K562 (cell line): ENCODE measurements around the gene CXCL5. TPM values are rescaled to one million over a fixed set of nuclear protein-coding genes. Genes with fewer than 3 reads are reported as not detected.

Experiments used
- ATAC-seq: fragments of 200-7000 bp; cut with Tn5 transposase; 3 replicates; pipeline ENCODE4 v1.9.1; 2020; ENCODE audit warnings: moderate library complexity
- BruUV-seq: library from RNA; stranded (reverse); fragments of 400-500 nt; replicated peaks from 2 replicates; lab custom pipeline; 2021; lab: Mats Ljungman, UMichigan
- CTCF ChIA-PET: fragments of 300-600 bp; formaldehyde crosslinking; extraction: SDS; loops from one replicate; lab custom pipeline; 2021; ENCODE audit warnings: low intra/inter-chr PET ratio; lab: Yijun Ruan, JAX
- POLR2A ChIA-PET: fragments of 300-600, 350-650 bp; sonication (Branson Sonifier 250); formaldehyde crosslinking; extraction: SDS; loops from one replicate; lab custom pipeline; 2021; ENCODE audit warnings: antibody characterized with exemption, inconsistent platforms; lab: Yijun Ruan, JAX
- DNase-seq, 4 experiments: peaks; one replicate each; pipeline versions ENCODE4 v3.0.0 to v3.0.0-alpha.2; 2011 to 2018; ENCODE audit warnings: low spot score in 3 of 4, mixed read lengths in 3 of 4; ENCODE audit errors: extremely low read depth in 1 of 4
- FAIRE-seq: peaks from 2 replicates; lab custom pipeline; 2011; peaks lifted over from hg19 to GRCh38; lab: Jason Lieb, UNC
- H2AFZ ChIP-seq: 2 replicates; pipeline ENCODE4 v1.6.0; 2011; ENCODE audit warnings: low read depth, low read length, control low read depth, inconsistent platforms
- H3K27ac ChIP-seq: fragments of 200-600 bp; 3 replicates; pipeline ENCODE4 v1.8.0; 2011; ENCODE audit warnings: low read depth, mild to moderate bottlenecking, control low read depth, inconsistent platforms, low read length, moderate library complexity, mixed read lengths; ENCODE audit errors: extremely low read depth
- H3K27me3 ChIP-seq, 2 experiments: fragments of 300-600 bp in 1 of 2; 2 replicates in 1 of 2; 3 replicates in 1 of 2; pipeline versions ENCODE4 v1.6.0 to v1.8.0; 2011; ENCODE audit warnings: inconsistent platforms in 2 of 2, low read length in 2 of 2, mild to moderate bottlenecking in 1 of 2, mixed read lengths in 1 of 2, moderate library complexity in 1 of 2; ENCODE audit not compliant: control insufficient read depth in 2 of 2, insufficient read depth in 2 of 2
- H3K36me3 ChIP-seq: fragments of 300-600 bp; 3 replicates; pipeline ENCODE4 v1.8.0; 2011; ENCODE audit warnings: mild to moderate bottlenecking, low read length, inconsistent platforms; ENCODE audit not compliant: control insufficient read depth, insufficient read depth
- H3K4me1 ChIP-seq, 2 experiments: fragments of 200-600 bp in 1 of 2; replicated peaks in 1 of 2; 2 replicates in 1 of 2; 3 replicates in 1 of 2; pipeline versions ENCODE4 v1.5.1 to v1.8.0; 2011; ENCODE audit warnings: inconsistent platforms in 2 of 2, low read length in 2 of 2, mild to moderate bottlenecking in 1 of 2, mixed read lengths in 1 of 2, moderate library complexity in 1 of 2; ENCODE audit not compliant: control insufficient read depth in 2 of 2, insufficient read depth in 2 of 2
- H3K4me2 ChIP-seq: 2 replicates; pipeline ENCODE4 v1.6.1; 2011; ENCODE audit warnings: low read length, control low read depth, inconsistent platforms, mixed read lengths; ENCODE audit not compliant: insufficient read depth
- H3K4me3 ChIP-seq: fragments of 200-600 bp; sonication (generic), shearing (Covaris generic); 2 replicates; pipeline ENCODE4 v1.5.1; 2016; ENCODE audit warnings: control low read depth, inconsistent platforms
- H3K79me2 ChIP-seq: fragments of 200-600 bp; 3 replicates; pipeline ENCODE4 v1.8.0; 2011; ENCODE audit warnings: low read length, inconsistent platforms; ENCODE audit not compliant: control insufficient read depth, insufficient read depth
- H3K9ac ChIP-seq, 2 experiments: 2 replicates each; pipeline versions ENCODE4 v1.6.0 to v1.6.1; 2011; ENCODE audit warnings: low read depth in 2 of 2, low read length in 2 of 2, control low read depth in 1 of 2, inconsistent platforms in 1 of 2, mild to moderate bottlenecking in 1 of 2, mixed read lengths in 1 of 2; ENCODE audit not compliant: insufficient read depth in 1 of 2
- H3K9me1 ChIP-seq: one replicate; pipeline ENCODE4 v1.6.0; 2011; ENCODE audit warnings: inconsistent platforms, mild to moderate bottlenecking, low read length, moderate library complexity; ENCODE audit not compliant: control insufficient read depth, insufficient read depth
- H3K9me3 ChIP-seq: replicated peaks from 2 replicates; pipeline ENCODE4 v1.5.1; 2011; ENCODE audit warnings: low read depth, low read length, inconsistent platforms; ENCODE audit not compliant: control insufficient read depth, insufficient read depth
- H4K20me1 ChIP-seq: replicated peaks from 2 replicates; pipeline ENCODE4 v1.6.1; 2011; ENCODE audit warnings: low read length, inconsistent platforms, mixed read lengths; ENCODE audit not compliant: control insufficient read depth, insufficient read depth
- CC2D1A ChIP-seq: fragments of 450-650 bp; IDR thresholded peaks from 2 replicates; pipeline ENCODE4 v1.6.1; 2017; ENCODE audit warnings: mild to moderate bottlenecking
- CREM ChIP-seq: IDR thresholded peaks from 2 replicates; pipeline ENCODE4 v1.6.1; 2014; ENCODE audit warnings: antibody characterized with exemption, low read depth
- DPF2 ChIP-seq: fragments of 450-650 bp; IDR thresholded peaks from 2 replicates; pipeline ENCODE4 v1.6.1; 2016
- EGR1 ChIP-seq: fragments of 450-650 bp; conservative IDR thresholded peaks from 2 replicates; pipeline ENCODE4 v1.6.1; 2017; ENCODE audit warnings: mild to moderate bottlenecking
- ETV6 ChIP-seq, 3 experiments: fragments of 150-350 bp in 1 of 3; sonication (generic) in 1 of 3; formaldehyde crosslinking in 1 of 3; IDR thresholded peaks; 2 replicates each; pipeline versions ENCODE4 v1.6.1 to v1.8.0; 2014 to 2022; ENCODE audit warnings: borderline replicate concordance in 2 of 3, low read depth in 2 of 3, antibody characterized with exemption in 1 of 3, low read length in 1 of 3, mild to moderate bottlenecking in 1 of 3, missing genetic modification reagents in 1 of 3
- GABPB1 ChIP-seq: sonication (generic); formaldehyde crosslinking; IDR thresholded peaks from 2 replicates; pipeline ENCODE4 v1.8.0; 2022; ENCODE audit warnings: mild to moderate bottlenecking, missing genetic modification reagents
- GATAD2B ChIP-seq: fragments of 450-650 bp; IDR thresholded peaks from 2 replicates; pipeline ENCODE4 v1.6.1; 2017; ENCODE audit warnings: mild to moderate bottlenecking, borderline replicate concordance
- MIER1 ChIP-seq: fragments of 450-650 bp; IDR thresholded peaks from 2 replicates; pipeline ENCODE4 v1.6.1; 2016; ENCODE audit warnings: antibody characterized with exemption, mild to moderate bottlenecking, low read depth
- NCOR1 ChIP-seq: fragments of 450-650 bp; IDR thresholded peaks from 2 replicates; pipeline ENCODE4 v1.6.1; 2016; ENCODE audit warnings: mild to moderate bottlenecking, moderate library complexity
- POLR2B ChIP-seq: fragments of 450-650 bp; IDR thresholded peaks from 2 replicates; pipeline ENCODE4 v1.6.1; 2018; ENCODE audit warnings: low read depth; ENCODE audit not compliant: partially characterized antibody
- POLR2G ChIP-seq: fragments of 200-400 bp; formaldehyde crosslinking; IDR thresholded peaks from 2 replicates; pipeline ENCODE4 v1.6.1; 2017; ENCODE audit warnings: low read depth, mild to moderate bottlenecking, antibody characterized with exemption, low read length, moderate library complexity
- PTRF ChIP-seq: fragments of 450-650 bp; IDR thresholded peaks from 2 replicates; pipeline ENCODE4 v1.6.1; 2016; ENCODE audit warnings: mild to moderate bottlenecking, missing genetic modification characterization, missing compliant biosample characterization
- SAFB ChIP-seq: fragments of 200-400 bp; formaldehyde crosslinking; IDR thresholded peaks from 2 replicates; pipeline ENCODE4 v1.6.1; 2017; ENCODE audit warnings: low read depth, low read length, borderline replicate concordance
- SIN3B ChIP-seq: fragments of 450-650 bp; IDR thresholded peaks from 2 replicates; pipeline ENCODE4 v1.6.1; 2017; ENCODE audit warnings: low read depth, mild to moderate bottlenecking, moderate library complexity
- SMAD4 ChIP-seq: fragments of 250-450 bp; sonication (Bioruptor Pico); conservative IDR thresholded peaks from 2 replicates; pipeline ENCODE4 v1.8.0; 2021; ENCODE audit warnings: inconsistent platforms, mild to moderate bottlenecking, moderate library complexity
- XRCC3 ChIP-seq: fragments of 450-650 bp; IDR thresholded peaks from 2 replicates; pipeline ENCODE4 v1.6.1; 2017; ENCODE audit warnings: mild to moderate bottlenecking, moderate library complexity
- YY1 ChIP-seq, 3 experiments: IDR thresholded peaks; 2 replicates each; pipeline ENCODE4 v1.6.1; 2011; ENCODE audit warnings: low read length in 2 of 3, mild to moderate bottlenecking in 2 of 3, moderate library complexity in 2 of 3, borderline replicate concordance in 1 of 3, control low read depth in 1 of 3, low read depth in 1 of 3; ENCODE audit not compliant: insufficient read depth in 3 of 3, insufficient replicate concordance in 2 of 3, control insufficient read depth in 1 of 3, insufficient read length in 1 of 3; ENCODE audit errors: extremely low read depth in 1 of 3
- ZNF140 ChIP-seq: fragments of 250-450 bp; sonication (Bioruptor Pico); IDR thresholded peaks from 2 replicates; pipeline ENCODE4 v1.8.0; 2021; ENCODE audit warnings: moderate library complexity, mild to moderate bottlenecking, inconsistent platforms
- ZNF146 ChIP-seq: IDR thresholded peaks from one replicate; pipeline ENCODE4 v1.6.1; 2018; ENCODE audit warnings: missing compliant biosample characterization; ENCODE audit not compliant: unreplicated experiment
- WGBS: fragments of 100-300 bp; shearing (Covaris generic); methylation state at CpG from one replicate; pipeline ENCODE4 v1.1.6; 2016; ENCODE audit warnings: low coverage, mixed read lengths; ENCODE audit not compliant: insufficient coverage; ENCODE audit errors: missing lambda C conversion rate; 5-methylcytosine and 5-hydroxymethylcytosine counted together
- in situ Hi-C: fragments of 300-500 bp; cut with MboI; formaldehyde crosslinking; loops from 4 replicates; pipeline ENCODE4 v1.15.0; 2018; ENCODE audit warnings: inconsistent platforms, mixed read lengths
- intact Hi-C: fragments of 100-400 bp; cut with micrococcal nuclease; formaldehyde crosslinking; loops from 2 replicates; pipeline ENCODE4 v1.14.2; 2022
- polyA plus RNA-seq, 8 experiments: library from polyadenylated mRNA; depleted of rRNA in 4 of 8; stranded (reverse) in 5 of 8; unstranded in 3 of 8; fragments of >200 nt; fragmentation: Nextera tagmentation in 2 of 8; fragmentation: Illumina TruSeq in 1 of 8; extraction: Ambion mirVana in 2 of 8; extraction: Trizol in 1 of 8; gene quantifications; 2 replicates each; pipeline versions ENCODE4 v1.2.1 to v1.2.3, GENCODE V29; 2011 to 2014; ENCODE audit warnings: inconsistent platforms in 1 of 8, missing spikeins in 1 of 8
- total RNA-seq, 7 experiments: library from RNA; depleted of rRNA in 6 of 7; stranded (reverse); fragments of >200 nt in 6 of 7; fragmentation: Illumina TruSeq in 2 of 7; extraction: Trizol in 2 of 7; gene quantifications; 2 replicates each; pipeline versions ENCODE4 v1.2.1 to v1.2.3, GENCODE V29; 2011 to 2021; ENCODE audit warnings: low replicate concordance in 1 of 7
- TF ChIP-seq, protein P1 (sequence below), 2 experiments: fragments of 450-650 bp; conservative IDR thresholded peaks; 2 replicates each; pipeline ENCODE4 v1.6.1; 2017; ENCODE audit warnings: mild to moderate bottlenecking in 2 of 2, moderate library complexity in 2 of 2

Gene CXCL5
- total and polyA plus RNA-seq, 9 of the 15 experiments (the other 6 are each of a cell fraction or from before 2014, with no cell fraction given), result not detected

GRCh38 chr4:74038425-74039314 lies 40.2 kb upstream of the CXCL5 start, which contains the start of gene CXCL3:
CXCL3 (minus strand) TSS chr4:74038689; CDS start chr4:74038611, 78 bp downstream.
- peak within 1 kb of the TSS; percentile 93 to 95 for H3K9ac ChIP-seq
- H3K27me3 ChIP-seq, result no peaks in the 10 kb centered on the region
- H3K9me3 ChIP-seq, result no peaks in the 10 kb centered on the region
- peaks cover 3% of the 10 kb centered on the region; the same call in 2 of the 3 replicates for H3K36me3 ChIP-seq
- peak within 1 kb of the TSS; percentile 88 for H3K4me2 ChIP-seq
- H3K4me1 ChIP-seq, result peaks cover 3 to 16% of the 10 kb centered on the region in 2 experiments; a peak in 3 of 5 replicates
- DNase-seq (peak; percentile 82 to 88 (median 84)), ATAC-seq (peak; percentile 89), FAIRE-seq (no peak)
- H3K27ac ChIP-seq, result peak within 1 kb of the TSS; percentile 88
- H2AFZ ChIP-seq, result peak within 1 kb of the TSS; percentile 88
- CTCF ChIA-PET, result no interaction called here
- no peaks in the 10 kb centered on the region for H4K20me1 ChIP-seq
- in situ Hi-C loops, result loop anchor here (10.0 kb wide), 2 partner anchors 314 to 374 kb away; no protein-coding TSS in a partner anchor
- WGBS, result 1% methylated on average over 51 of the region's 64 CpGs
- H3K4me3 ChIP-seq, result peak within 1 kb of the TSS; percentile 55
- POLR2A ChIA-PET, result interaction anchor here (0.6 to 2.7 kb wide), 16 partner anchors 13 to 1318 kb away, joined by 3 to 23 read pairs (median 4); partner anchors contain the start of gene CXCL2
- intact Hi-C loops, result loop anchor here (1.0 to 10.0 kb wide), 7 partner anchors 18 to 376 kb away; partner anchors contain the start of genes CXCL1 and CXCL2
- no TSS peak for BruUV-seq
- no peaks in the 10 kb centered on the region for H3K9me1 ChIP-seq
- H3K79me2 ChIP-seq, result peaks cover 24% of the 10 kb centered on the region
- TF ChIP-seq XRCC3 (no peak), ZNF140 (CRISPR knock-in tag) (no peak), PTRF (tag) (no peak), ETV6 (IDR thresholded peaks at IDR 0.05; ENCODE audit: borderline replicate concordance in 1 of 2, low read depth in 2 of 2, low read length in 1 of 2) (no peak), ETV6 (CRISPR knock-in tag; IDR thresholded peaks at IDR 0.05; ENCODE audit: borderline replicate concordance) (no peak), CC2D1A (peak; percentile 12; the same call in 1 of the 2 replicates), MIER1 (no peak), EGR1 (peak; percentile 94), SMAD4 (CRISPR knock-in tag) (peak; percentile 82; the same call in 1 of the 2 replicates), SAFB (peak; percentile 65; the same call in 1 of the 2 replicates), GABPB1 (CRISPR knock-in tag) (peak; percentile 38; the same call in 1 of the 2 replicates), DPF2 (0 out of 2 replicates have a peak, but pooled peaks have one; percentile 14), SIN3B (peak; percentile 59; the same call in 1 of the 2 replicates), YY1 (IDR thresholded peaks at IDR 0.05; ENCODE audit: borderline replicate concordance in 1 of 3, control insufficient read depth in 1 of 3, extremely low read depth in 1 of 3, insufficient read depth in 3 of 3, insufficient read length in 1 of 3, insufficient replicate concordance in 2 of 3, low read depth in 1 of 3, low read length in 2 of 3) (peak in 1 of 3 experiments; percentile 32), POLR2B (peak; percentile 75), GATAD2B (peak; percentile 70; the same call in 1 of the 2 replicates), ZNF146 (no peak), POLR2G (peak; percentile 95), CREM (peak; percentile 48; the same call in 1 of the 2 replicates), NCOR1 (peak; percentile 33; the same call in 1 of the 2 replicates)
- TF ChIP-seq, protein P1, sequence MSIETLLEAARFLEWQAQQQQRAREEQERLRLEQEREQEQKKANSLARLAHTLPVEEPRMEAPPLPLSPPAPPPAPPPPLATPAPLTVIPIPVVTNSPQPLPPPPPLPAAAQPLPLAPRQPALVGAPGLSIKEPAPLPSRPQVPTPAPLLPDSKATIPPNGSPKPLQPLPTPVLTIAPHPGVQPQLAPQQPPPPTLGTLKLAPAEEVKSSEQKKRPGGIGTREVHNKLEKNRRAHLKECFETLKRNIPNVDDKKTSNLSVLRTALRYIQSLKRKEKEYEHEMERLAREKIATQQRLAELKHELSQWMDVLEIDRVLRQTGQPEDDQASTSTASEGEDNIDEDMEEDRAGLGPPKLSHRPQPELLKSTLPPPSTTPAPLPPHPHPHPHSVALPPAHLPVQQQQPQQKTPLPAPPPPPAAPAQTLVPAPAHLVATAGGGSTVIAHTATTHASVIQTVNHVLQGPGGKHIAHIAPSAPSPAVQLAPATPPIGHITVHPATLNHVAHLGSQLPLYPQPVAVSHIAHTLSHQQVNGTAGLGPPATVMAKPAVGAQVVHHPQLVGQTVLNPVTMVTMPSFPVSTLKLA (conservative IDR thresholded peaks at IDR 0.05), result peak; percentile 65 to 74
